HUES48 (cell line): ENCODE data around the gene MGLL.

Source experiments
- H3K27ac ChIP-seq: one replicate; pipeline ENCODE4 v1.7.0; 2013; ENCODE audit warnings: low read depth, low read length, inconsistent platforms
- H3K27me3 ChIP-seq: 2 replicates; pipeline ENCODE4 v1.6.1; 2013; ENCODE audit warnings: mild to moderate bottlenecking, low read length; ENCODE audit not compliant: control insufficient read depth, insufficient read depth
- H3K36me3 ChIP-seq: 2 replicates; pipeline ENCODE4 v1.6.1; 2013; ENCODE audit warnings: low read length; ENCODE audit not compliant: control insufficient read depth, insufficient read depth
- H3K4me1 ChIP-seq: 2 replicates; pipeline ENCODE4 v1.6.1; 2013; ENCODE audit warnings: mild to moderate bottlenecking, low read length; ENCODE audit not compliant: control insufficient read depth, insufficient read depth
- H3K4me3 ChIP-seq: 2 replicates; pipeline ENCODE4 v1.5.1; 2013; ENCODE audit warnings: mild to moderate bottlenecking, low read depth, low read length
- H3K9ac ChIP-seq: 2 replicates; pipeline ENCODE4 v1.6.1; 2013; ENCODE audit warnings: mild to moderate bottlenecking, low read depth, low read length, moderate library complexity
- H3K9me3 ChIP-seq: 2 replicates; pipeline ENCODE4 v1.6.1; 2013; ENCODE audit warnings: low read length; ENCODE audit not compliant: control insufficient read depth, insufficient read depth

The MGLL gene

DNA sequence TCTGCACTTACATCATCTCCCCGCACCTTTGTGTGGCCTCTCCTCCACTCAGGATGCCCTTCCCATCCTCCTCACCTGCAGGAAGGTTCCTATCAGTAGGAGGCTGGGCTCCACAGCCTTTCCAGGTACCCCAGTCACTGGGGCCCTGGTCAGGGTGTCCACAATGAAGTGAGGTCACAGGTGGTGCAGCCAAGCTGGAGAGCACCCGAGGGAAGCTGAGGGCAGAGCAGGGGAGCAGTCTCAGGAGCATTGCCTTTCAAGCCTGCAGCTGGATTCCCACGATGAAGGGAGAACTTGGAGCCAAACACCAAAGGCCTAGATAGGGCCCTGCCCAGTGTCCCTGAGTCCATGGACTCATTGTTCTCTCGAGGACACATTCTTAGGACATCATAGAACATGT, 23.6 kb downstream of the MGLL start:
- Histone ChIP-seq H3K36me3 (no peaks in the 10 kb centered on the region), H3K9me3 (no peaks in the 10 kb centered on the region), H3K27me3 (no peaks in the 10 kb centered on the region), H3K4me3 (no peak overlapping the region), H3K9ac (no peak overlapping the region), H3K27ac (no peak overlapping the region), H3K4me1 (no peaks in the 10 kb centered on the region)

GRCh38 chr3:127796831-127797150, 25.5 kb downstream of the MGLL start:
- Histone ChIP-seq H3K9me3 (no peaks in the 10 kb centered on the region), H3K27ac (no peak overlapping the region), H3K4me1 (no peaks in the 10 kb centered on the region)

GRCh38 chr3:127796045-127796830, 26.1 kb downstream of the MGLL start:
- Histone ChIP-seq H3K9ac (no peak overlapping the region), H3K9me3 (no peaks in the 10 kb centered on the region), H3K4me1 (no peaks in the 10 kb centered on the region), H3K27me3 (no peaks in the 10 kb centered on the region), H3K27ac (no peak overlapping the region), H3K4me3 (no peak overlapping the region), H3K36me3 (no peaks in the 10 kb centered on the region)

More at GRCh38 chr3:127796831-127797150, 25.5 kb downstream of the MGLL start:
- Histone ChIP-seq H3K27me3 (no peaks in the 10 kb centered on the region), H3K4me3 (no peak overlapping the region), H3K36me3 (no peaks in the 10 kb centered on the region), H3K9ac (no peak overlapping the region)

GRCh38 chr3:127794972-127795371, 27.3 kb downstream of the MGLL start:
- Histone ChIP-seq H3K9ac (no peak overlapping the region), H3K4me3 (no peak overlapping the region), H3K27ac (no peak overlapping the region), H3K36me3 (no peaks in the 10 kb centered on the region), H3K27me3 (no peaks in the 10 kb centered on the region), H3K9me3 (no peaks in the 10 kb centered on the region), H3K4me1 (no peaks in the 10 kb centered on the region; the same call in 1 of the 2 replicates)

- Histone ChIP-seq H3K36me3 (no peaks in the 10 kb centered on the region), H3K27me3 (no peaks in the 10 kb centered on the region), H3K9ac (no peak overlapping the region), H3K27ac (no peak overlapping the region), H3K4me3 (no peak overlapping the region), H3K4me1 (no peaks in the 10 kb centered on the region; the same call in 1 of the 2 replicates), H3K9me3 (no peaks in the 10 kb centered on the region)
These were observed 27.9 kb downstream of the MGLL start for GRCh38 chr3:127794402-127794801.

DNA sequence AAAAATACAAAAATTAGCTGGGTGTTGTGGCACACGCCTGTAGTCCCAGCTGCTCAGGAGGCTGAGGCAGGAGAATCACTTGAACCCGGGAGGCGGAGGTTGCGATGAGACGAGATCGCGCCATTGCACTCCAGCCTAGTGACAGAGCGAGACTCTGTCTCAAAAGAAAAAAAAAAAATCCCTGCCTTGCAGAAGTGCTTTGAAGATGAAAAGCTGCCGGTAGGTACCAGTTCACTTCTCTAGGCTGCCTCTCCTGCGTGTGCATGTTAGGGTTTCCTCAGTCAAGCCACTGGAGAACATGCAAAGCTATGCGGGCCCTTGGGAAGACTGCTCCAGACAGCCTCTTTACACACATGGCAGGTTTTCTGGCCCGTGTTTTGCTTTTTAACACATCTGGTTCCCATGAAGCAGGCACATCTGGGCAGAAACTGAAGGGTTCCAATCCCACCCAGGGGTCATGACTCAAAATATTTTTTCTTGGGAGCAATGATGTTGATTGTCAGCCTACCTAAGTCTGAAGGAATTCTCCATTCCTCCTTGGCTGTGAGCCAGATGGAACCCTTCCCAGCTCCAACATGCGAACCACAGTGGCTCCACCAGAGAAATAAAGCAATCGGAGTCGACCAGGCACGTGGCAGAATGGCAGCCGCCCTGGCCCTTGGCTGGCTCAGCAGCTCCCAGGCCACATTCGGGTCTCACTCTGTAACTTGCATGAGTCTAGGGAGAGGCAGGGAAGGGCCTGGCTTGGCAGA, 29.6 kb downstream of the MGLL start:
- Histone ChIP-seq H3K9ac (no peak overlapping the region), H3K36me3 (no peaks in the 10 kb centered on the region), H3K4me1 (no peaks in the 10 kb centered on the region; the same call in 1 of the 2 replicates), H3K27ac (no peak overlapping the region), H3K9me3 (no peaks in the 10 kb centered on the region), H3K27me3 (no peaks in the 10 kb centered on the region), H3K4me3 (no peak overlapping the region)

- Histone ChIP-seq H3K4me3 (no peak overlapping the region), H3K36me3 (no peaks in the 10 kb centered on the region), H3K27ac (no peak overlapping the region), H3K4me1 (no peaks in the 10 kb centered on the region; the same call in 1 of the 2 replicates), H3K9ac (no peak overlapping the region), H3K27me3 (no peaks in the 10 kb centered on the region), H3K9me3 (no peaks in the 10 kb centered on the region)
These were observed 30.9 kb downstream of the MGLL start for GRCh38 chr3:127791221-127791913.

DNA sequence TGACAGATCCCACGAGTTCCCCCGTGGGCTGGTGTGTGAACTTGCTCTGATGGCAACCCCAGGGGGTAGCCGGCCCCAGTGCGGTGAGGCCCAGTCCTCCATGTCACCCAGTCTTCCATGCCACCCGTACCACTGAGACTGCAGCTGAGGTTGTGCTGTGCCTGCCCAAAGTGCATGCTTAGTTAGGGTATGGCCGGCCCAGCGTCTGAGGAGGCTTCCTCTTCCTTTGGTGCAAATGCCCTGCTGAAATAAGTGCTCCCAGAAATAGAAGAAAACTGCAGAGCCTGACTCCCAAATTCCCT, 31.5 kb downstream of the MGLL start:
- H3K9me3 ChIP-seq: no peaks in the 10 kb centered on the region
- H3K27me3 ChIP-seq: no peaks in the 10 kb centered on the region
- H3K4me3 ChIP-seq: no peak overlapping the region
- no peak overlapping the region for H3K27ac ChIP-seq
- no peaks in the 10 kb centered on the region; the same call in 1 of the 2 replicates for H3K4me1 ChIP-seq
- H3K36me3 ChIP-seq: no peaks in the 10 kb centered on the region
- H3K9ac ChIP-seq: no peak overlapping the region

- H3K4me3 ChIP-seq: no peak overlapping the region
- no peaks in the 10 kb centered on the region for H3K9me3 ChIP-seq
- H3K27me3 ChIP-seq: no peaks in the 10 kb centered on the region
- H3K4me1 ChIP-seq: no peaks in the 10 kb centered on the region; the same call in 1 of the 2 replicates
- H3K9ac ChIP-seq: no peak overlapping the region
- no peaks in the 10 kb centered on the region for H3K36me3 ChIP-seq
- H3K27ac ChIP-seq: no peak overlapping the region
These were observed 32.1 kb downstream of the MGLL start for GRCh38 chr3:127789990-127790881.

- no peaks in the 10 kb centered on the region; the same call in 1 of the 2 replicates for H3K4me1 ChIP-seq
- H3K9ac ChIP-seq: no peak overlapping the region
- H3K4me3 ChIP-seq: no peak overlapping the region
- no peaks in the 10 kb centered on the region for H3K9me3 ChIP-seq
- no peak overlapping the region for H3K27ac ChIP-seq
- H3K27me3 ChIP-seq: no peaks in the 10 kb centered on the region
- H3K36me3 ChIP-seq: no peaks in the 10 kb centered on the region
These were observed 33.3 kb downstream of the MGLL start for GRCh38 chr3:127789051-127789450.
